Endometrium (tissue), 2 donors: Measurements from ENCODE around the gene OR51V1.
"Not testable (repeated sequence)": the region's sequence is repeated elsewhere in the genome, so short reads cannot be mapped to it uniquely, and the experiment has no call there.

Experiments used
- FAIRE-seq: peaks from 2 replicates; lab custom pipeline; 2012; peaks lifted over from hg19 to GRCh38; lab: Jason Lieb, UNC
- donor health status: control.
- donor health status: control.

Gene OR51V1

DNA sequence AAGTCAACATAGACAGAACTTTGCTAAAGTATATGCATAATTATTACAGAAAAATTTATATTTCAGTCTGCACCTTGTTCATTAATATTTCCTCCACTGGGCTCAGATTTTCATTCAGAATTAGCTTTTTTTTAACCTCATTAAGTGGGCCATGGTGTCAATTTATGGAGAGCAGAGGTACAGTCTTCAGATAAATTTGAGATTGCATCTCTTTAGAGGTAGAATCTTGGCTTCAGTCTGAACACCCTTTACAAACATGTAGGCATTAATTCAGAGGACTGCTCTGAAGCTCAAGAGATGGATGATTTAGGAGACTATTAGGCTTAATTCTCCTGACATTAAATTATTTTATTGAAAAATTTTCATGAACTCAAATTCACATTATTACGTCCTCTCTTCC is 29.8 kb upstream of the OR51V1 start:
- no peak for FAIRE-seq

DNA sequence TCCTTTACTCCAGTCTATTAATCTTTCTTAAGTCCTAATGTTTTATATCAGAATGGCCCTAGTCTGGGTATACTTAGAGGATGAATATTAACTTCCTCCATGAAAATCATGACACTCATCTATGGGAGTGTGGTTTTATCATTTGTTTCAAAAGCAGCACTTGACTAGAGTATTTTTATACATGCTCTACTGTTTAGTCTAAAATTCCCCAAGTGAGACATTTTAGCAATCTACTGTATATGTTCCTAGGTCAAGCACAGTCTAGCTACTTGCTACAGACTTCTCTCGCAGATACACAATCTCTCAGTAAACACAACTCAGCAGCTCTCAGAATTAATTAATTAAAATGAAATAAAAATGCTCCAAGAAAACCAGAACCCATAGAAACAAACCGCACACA is 29.3 kb upstream of the OR51V1 start:
- no peak for FAIRE-seq

DNA sequence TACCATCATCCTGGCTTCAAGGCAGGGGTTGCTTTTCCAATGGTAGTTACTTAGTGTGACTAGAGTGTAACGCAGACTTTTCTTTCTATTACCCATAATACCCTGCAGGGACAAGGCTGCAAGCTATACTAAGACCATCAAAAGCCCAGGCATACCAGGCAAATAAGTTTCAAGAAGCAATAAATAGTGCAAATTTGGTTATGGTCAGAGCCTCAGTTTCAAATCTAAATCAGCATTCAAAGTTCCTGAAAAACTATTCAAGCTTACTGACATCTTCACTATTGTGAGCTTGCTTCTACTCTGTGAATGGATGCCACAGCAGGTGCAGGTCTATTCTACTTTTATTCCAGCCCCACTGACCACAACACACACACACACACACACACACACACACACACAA is 28.9 kb upstream of the OR51V1 start:
- FAIRE-seq = no peak

DNA sequence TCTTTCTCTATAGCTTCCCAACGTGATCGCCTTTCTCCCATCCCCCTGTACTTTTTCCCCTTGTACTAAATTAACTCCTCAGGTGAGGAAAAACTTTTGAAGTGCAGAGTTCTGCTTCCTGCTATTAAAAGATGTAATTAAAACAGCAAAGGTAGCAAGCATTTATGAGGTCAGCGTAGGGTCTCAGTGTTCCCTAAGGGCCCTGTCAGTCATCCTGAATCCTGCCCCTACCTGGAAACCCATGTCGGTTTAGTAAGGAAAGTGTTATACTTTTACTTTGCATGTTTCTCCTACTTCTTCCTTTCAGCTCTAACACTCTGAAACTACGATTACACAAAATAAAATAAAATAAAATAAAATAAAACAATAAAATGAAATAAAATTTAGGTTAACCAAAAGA is 27.6 kb upstream of the OR51V1 start:
- no peak for FAIRE-seq

DNA sequence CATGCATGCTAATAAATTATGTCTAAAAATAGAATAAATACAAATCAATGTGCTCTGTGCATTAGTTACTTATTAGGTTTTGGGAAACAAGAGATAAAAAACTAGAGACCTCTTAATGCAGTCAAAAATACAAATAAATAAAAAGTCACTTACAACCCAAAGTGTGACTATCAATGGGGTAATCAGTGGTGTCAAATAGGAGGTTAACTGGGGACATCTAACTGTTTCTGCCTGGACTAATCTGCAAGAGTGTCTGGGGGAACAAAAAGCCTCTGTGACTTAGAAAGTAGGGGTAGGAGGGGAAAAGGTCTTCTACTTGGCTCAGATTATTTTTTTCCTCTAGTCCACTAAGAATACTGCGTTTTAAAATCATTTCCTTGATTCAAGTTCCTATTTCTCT is 27.2 kb upstream of the OR51V1 start:
- no peak for FAIRE-seq

DNA sequence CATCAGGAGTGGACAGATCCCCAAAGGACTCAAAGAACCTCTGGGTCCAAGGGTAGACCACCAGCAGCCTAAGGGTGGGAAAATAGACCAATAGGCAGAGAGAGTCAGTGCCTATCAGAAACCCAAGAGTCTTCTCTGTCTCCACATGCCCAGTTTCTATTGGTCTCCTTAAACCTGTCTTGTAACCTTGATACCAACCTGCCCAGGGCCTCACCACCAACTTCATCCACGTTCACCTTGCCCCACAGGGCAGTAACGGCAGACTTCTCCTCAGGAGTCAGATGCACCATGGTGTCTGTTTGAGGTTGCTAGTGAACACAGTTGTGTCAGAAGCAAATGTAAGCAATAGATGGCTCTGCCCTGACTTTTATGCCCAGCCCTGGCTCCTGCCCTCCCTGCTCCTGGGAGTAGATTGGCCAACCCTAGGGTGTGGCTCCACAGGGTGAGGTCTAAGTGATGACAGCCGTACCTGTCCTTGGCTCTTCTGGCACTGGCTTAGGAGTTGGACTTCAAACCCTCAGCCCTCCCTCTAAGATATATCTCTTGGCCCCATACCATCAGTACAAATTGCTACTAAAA is 26.3 kb upstream of the OR51V1 start, which contains the start of gene HBB:
TSS of gene HBB (minus strand) at position 340 of the 579 bp plus-strand sequence. CDS start at position 290, 50 bp downstream.
- FAIRE-seq = no peak

DNA sequence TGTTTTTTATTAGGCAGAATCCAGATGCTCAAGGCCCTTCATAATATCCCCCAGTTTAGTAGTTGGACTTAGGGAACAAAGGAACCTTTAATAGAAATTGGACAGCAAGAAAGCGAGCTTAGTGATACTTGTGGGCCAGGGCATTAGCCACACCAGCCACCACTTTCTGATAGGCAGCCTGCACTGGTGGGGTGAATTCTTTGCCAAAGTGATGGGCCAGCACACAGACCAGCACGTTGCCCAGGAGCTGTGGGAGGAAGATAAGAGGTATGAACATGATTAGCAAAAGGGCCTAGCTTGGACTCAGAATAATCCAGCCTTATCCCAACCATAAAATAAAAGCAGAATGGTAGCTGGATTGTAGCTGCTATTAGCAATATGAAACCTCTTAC is 25.0 kb upstream of the OR51V1 start:
- FAIRE-seq = no peak

DNA sequence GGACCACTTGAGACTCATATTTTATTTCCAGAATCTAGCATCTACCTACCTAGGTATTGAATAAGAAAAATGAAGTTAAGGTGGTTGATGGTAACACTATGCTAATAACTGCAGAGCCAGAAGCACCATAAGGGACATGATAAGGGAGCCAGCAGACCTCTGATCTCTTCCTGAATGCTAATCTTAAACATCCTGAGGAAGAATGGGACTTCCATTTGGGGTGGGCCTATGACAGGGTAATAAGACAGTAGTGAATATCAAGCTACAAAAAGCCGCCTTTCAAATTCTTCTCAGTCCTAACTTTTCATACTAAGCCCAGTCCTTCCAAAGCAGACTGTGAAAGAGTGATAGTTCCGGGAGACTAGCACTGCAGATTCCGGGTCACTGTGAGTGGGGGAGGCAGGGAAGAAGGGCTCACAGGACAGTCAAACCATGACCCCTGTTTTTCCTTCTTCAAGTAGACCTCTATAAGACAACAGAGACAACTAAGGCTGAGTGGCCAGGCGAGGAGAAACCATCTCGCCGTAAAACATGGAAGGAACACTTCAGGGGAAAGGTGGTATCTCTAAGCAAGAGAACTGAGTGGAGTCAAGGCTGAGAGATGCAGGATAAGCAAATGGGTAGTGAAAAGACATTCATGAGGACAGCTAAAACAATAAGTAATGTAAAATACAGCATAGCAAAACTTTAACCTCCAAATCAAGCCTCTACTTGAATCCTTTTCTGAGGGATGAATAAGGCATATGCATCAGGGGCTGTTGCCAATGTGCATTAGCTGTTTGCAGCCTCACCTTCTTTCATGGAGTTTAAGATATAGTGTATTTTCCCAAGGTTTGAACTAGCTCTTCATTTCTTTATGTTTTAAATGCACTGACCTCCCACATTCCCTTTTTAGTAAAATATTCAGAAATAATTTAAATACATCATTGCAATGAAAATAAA is 24.3 kb upstream of the OR51V1 start:
- no peak for FAIRE-seq

DNA sequence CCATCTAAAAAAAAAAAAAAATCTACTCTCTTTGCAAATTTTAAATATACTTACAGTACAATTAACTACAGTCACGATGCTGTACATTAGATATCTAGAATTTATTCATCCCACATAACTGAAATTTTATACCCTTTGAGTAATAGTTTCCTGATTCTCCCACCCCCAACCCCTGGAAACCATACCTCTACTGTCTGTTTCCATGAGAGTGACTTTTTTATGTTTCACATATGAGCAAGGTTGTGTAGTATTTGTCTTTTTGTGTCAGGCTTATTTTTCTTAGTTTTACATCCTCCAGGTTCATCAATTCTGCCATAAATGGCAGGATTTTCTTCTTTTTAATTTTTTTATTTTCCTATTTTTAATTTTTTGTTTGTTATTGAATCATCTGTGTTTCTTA is 23.2 kb upstream of the OR51V1 start:
- FAIRE-seq = no peak

DNA sequence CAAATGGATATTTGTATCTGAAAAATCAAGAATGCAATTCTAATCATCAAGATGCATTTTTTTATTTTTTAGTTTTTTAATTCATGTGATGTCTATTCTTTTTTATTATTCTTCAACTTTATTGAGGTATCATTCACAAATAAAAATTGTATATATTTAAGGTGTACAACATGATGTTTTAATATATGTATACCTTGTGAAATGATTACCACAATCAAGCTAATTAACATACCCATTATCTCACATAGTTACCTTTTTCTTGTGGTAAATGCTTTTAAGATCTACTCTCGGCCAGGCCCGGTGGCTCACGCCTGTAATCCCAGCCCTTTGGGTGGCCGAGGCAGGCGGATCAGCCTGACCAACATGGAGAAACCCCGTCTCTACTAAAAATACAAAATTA is 22.7 kb upstream of the OR51V1 start:
- FAIRE-seq = no peak

DNA sequence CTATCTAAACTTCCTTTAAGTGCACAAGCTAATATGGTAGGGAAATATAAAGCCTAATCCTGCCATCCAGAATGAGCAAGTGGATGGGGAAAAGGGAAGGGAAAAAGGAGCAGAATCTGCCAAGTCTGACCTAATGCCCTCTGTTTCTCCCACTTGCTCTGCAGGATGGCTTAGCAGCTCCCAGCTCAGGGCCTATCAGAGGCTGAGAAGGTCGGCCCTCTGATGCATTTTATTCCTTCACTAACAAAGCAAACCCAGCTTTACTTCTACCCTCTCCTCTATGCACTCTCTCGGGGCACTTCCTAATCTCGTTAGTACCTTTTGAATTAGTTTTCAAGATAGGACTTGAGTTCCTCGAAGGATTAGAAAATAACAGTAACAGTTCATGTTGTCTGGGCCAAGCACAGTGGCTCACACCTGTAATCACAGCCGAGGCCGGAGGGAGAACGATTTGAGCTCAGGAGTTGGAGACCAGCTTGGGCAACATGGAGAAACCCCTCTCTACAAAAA is 9.9 kb upstream of the OR51V1 start:
- FAIRE-seq = no peak

DNA sequence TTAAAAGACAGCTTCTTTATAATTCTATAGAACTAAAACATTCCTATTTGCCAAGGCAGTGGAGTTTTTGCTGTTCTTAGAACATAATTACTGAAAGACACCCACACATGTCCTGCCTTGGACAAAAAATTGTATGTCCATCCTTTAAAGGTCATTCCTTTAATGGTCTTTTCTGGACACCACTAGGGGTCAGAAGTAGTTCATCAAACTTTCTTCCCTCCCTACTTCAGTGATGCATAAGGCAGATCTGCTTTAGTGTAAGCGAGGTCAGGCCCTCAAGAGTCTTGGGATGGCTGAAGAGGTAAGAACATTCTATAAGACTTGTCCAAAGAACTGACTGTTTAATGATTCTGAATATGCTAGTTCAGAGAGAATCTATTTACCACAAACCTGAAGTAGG is 4.3 kb upstream of the OR51V1 start:
- no peak for FAIRE-seq

DNA sequence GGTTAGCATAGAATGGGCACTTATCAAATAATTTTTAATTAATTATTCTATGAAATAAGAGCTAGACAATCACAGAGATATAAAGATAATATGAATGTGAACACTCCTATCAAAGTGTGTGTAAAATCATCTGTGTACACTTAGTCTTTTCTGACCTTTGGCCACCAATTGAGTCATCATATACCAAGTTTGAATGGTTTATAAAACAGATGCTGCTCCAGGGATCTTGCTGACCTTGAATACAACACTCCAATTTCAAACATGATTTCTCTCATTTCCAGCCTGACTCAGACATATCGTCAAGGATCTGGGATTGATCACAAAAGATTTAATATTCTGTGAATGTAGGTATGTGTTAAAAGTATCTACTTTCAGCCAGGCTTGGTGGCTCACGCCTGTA is 2.9 kb upstream of the OR51V1 start:
- no peak for FAIRE-seq

DNA sequence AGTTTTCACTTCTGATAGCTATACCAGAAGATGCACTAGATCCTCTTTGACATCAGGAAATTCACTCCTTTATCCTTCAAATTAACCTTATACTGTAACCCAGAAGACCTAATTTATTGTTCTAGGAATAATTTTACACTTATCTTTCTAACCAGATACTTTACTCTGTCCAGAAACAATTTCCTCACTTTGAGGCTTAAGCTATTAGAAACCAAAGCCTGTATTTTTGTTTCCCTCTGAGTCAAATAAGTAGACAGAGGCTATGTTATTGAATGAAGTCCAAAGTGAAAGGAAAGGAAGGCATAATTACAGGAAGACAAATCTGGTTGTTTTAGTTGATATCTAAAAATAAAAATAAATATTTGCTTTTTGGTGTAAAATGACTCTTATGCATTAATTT is 2.2 kb downstream of the OR51V1 start:
- FAIRE-seq = no peak

DNA sequence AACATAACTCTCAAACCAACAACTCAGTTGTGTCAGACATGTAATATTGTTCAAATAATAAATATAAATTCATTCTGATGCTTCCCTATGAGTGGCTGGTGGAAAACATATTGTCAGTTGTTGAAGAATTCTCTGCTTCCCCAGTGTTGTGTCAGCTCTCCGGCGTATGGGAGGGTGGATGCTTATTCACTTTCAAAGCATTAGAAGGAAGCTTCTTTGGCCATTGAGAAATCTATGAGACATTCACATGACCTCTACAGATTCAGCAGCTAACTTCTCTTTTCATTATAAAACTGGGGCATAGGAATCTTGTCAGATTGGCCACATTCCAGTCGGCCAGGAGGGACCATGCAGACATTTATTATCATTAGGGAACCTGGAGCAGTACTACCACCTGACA is 2.9 kb downstream of the OR51V1 start:
- no peak for FAIRE-seq

DNA sequence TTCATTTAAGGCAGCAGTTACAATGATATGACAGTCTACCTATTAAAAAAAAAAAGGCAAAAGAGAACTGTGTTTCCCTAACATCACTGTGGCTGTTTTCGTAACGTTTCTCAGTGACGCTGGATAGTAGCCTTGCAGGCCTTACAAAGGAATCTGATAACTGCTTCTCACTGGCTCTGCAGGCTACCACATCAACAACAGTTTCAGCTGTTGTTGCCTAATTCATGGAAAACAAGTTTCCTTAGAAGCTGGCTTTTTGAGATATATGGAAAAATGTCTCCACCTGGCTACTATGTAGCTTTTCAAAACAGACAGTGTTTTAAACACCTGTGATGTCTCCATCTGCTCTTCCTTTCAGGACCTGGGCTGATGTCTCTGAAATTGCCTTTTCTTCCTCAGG is 3.8 kb downstream of the OR51V1 start:
- no peak for FAIRE-seq

DNA sequence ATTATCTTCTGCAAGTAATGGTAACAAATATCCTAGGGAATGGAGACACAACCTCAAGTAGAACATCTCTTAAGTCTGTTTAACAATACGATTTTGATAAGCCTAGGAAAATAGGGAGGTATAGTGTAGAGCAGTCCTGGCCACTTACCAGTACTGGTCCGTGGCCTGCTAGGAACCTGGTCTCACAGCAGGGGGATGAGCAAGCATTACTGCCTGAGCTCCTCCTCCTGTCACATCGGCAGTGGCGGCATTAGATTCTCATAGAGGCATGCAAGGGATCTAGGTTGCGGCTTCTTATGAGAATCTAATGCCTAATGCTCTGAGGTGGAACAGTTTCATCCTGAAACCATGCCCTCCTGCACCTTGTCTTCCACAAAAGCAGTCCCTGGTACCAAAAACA is 4.4 kb downstream of the OR51V1 start:
- FAIRE-seq = no peak

DNA sequence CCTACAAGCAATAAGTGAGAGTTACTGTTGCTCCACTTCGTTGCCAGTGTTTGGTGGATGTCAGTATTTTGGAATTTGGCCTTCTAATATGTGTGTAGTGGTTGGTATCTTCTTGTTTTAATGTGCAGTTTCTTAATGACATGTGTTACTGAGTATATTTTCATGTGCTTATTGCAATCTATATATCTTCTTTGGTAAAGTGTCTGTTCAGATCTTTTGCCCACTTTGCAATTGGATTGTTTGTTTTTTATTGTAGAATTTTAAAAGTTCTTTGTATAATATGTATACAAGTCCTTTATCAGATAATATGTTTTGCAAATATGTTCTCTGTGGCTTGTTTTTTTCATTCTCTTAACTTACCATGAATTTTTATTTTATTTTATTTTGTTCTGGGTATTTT is 7.7 kb downstream of the OR51V1 start:
- no peak for FAIRE-seq

DNA sequence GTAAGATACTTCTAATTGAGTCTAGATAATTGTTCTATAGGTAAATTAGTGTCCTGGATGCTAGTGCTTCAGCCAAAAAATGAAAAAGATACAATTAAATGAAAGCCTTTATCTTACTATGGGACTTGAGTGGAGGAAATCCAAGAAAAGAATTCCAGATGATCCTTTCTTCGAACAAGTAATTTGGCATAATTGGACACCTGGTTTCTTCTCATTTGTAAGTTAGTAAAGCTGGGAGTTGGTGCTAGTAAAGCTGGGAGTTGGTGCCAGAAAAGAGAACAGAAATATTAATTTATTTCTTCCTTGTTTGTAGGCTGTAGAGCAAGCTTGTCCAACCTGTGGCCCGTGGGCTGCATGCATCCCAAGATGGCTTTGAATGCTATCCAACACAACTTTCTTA is 12.3 kb downstream of the OR51V1 start:
- no peak for FAIRE-seq

DNA sequence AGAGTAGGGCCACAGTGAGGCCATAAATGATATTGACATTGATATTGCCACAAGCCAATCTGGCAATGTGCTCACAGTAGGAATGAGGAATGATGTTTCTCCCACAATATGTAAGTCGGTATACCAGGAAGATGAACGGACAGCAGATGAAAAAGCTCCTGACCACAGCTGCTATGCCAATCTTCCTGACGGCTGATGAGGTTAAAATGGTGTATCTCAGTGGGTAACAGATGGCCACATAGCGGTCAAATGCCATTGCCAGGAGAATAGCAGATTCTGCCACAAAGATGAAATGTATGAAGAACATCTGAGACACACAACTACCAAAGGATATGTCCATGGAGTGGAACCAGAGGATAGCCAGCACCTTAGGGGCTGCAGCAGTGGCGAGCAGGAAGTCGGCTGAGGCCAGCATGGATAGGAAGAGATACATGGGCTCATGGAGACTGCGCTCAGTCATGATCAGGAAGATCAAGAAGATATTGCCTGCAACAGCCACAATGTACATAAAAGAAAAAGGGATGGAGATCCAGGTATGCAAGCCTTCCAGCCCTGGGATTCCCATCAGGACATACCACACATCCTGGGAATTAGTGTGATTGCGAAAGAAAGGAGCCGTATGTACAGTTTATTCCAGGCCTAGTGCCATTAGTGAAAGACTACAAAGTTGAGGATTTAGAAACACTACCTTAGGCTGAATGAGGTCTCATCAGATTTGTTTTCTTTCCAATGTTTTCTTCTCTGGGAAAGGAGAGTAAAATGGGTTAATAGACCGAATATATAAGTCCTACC is 22.2 kb downstream of the OR51V1 start:
- no peak for FAIRE-seq

DNA sequence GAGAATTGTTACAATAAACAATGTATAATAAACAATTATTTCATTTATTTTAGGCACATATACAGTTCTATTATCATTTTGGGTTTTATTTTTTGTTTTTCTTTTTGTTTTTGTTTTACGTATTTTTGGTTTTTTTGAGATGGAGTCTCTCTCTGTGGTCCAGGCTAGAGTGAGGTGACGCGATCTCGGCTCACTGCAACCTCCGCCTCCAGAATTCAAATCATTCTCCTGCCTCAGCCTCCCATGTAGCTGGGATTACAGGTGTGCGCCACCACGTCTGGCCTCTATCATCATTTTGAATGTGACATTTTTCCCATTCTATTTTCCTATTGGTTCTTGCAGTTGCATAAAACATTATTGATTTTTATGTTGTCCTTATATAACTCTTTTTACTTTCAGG is 25.5 kb downstream of the OR51V1 start:
- no peak for FAIRE-seq

DNA sequence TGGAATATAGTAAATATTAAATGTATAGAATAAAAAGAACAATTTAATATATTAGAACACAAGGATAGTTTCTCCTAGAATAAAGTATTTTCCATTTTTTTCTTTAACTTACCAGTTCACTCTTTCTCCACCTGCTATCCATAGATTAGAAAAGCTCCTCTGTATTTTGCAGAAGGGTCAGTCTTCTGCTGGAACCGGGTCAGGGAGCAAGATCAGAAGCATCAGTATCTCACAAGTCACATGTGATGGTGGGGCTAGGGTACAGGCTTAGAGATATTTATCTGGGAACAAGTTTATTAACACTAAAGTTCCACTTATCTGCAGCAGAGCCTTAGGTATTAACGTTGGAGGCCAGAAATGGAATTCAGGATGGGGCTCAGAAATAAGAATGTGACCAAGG is 28.6 kb downstream of the OR51V1 start:
- FAIRE-seq = no peak

DNA sequence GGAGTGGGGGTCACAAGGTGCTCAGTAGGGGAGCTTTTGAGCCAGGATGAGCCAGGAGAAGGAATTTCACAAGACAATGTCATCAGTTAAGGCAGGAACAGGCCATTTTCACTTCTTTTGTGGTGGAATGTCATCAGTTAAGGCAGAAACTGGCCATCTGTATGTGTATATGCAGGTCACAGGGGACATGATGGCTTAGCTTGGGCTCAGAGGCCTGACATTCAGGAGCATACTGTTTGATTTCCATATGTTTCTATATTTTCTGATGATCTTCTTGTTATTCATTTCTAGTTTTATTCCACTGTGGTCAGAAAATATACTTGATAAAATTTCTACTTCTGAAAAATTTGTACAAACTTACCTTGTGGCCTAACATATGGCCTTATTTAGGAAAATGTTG is 34.6 kb downstream of the OR51V1 start:
- FAIRE-seq = not testable (repeated sequence)
